A549 (cell line): ENCODE results near the gene ETFB.

ENCODE experiments used
- MAX ChIP-seq: IDR thresholded peaks from 2 replicates; pipeline ENCODE4 v1.6.1; 2012
- POLR2AphosphoS2 ChIP-seq: conservative IDR thresholded peaks from 2 replicates; pipeline ENCODE4 v1.6.1; 2012; ENCODE audit warnings: low read length, improper control_type of control experiment, inconsistent platforms
- TF ChIP-seq, protein P1 (sequence below): fragments of >200 bp; sonication (Bioruptor Twin); formaldehyde crosslinking; IDR thresholded peaks from 3 replicates; pipeline ENCODE4 v1.5.1; 2016

- TF ChIP-seq, protein P1, sequence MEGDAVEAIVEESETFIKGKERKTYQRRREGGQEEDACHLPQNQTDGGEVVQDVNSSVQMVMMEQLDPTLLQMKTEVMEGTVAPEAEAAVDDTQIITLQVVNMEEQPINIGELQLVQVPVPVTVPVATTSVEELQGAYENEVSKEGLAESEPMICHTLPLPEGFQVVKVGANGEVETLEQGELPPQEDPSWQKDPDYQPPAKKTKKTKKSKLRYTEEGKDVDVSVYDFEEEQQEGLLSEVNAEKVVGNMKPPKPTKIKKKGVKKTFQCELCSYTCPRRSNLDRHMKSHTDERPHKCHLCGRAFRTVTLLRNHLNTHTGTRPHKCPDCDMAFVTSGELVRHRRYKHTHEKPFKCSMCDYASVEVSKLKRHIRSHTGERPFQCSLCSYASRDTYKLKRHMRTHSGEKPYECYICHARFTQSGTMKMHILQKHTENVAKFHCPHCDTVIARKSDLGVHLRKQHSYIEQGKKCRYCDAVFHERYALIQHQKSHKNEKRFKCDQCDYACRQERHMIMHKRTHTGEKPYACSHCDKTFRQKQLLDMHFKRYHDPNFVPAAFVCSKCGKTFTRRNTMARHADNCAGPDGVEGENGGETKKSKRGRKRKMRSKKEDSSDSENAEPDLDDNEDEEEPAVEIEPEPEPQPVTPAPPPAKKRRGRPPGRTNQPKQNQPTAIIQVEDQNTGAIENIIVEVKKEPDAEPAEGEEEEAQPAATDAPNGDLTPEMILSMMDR = no peak
- TF ChIP-seq MAX = no peak
- TF ChIP-seq POLR2AphosphoS2 = no peak
Measured at GRCh38 chr19:51382004-51382403, 15.8 kb upstream of the ETFB start.
